Right atrium auricular region (tissue), 2 donors: ENCODE measurements around the gene GIGYF2. TPM values are rescaled to one million over a fixed set of nuclear protein-coding genes. Genes with fewer than 3 reads are reported as not detected.

Experiments
- DNase-seq: peaks from one replicate; pipeline ENCODE4 v3.0.0-alpha.2; 2019; ENCODE audit warnings: low spot score
- H3K27ac ChIP-seq, 2 donors: fragments of 200-600 bp; sonication (generic); 1 replicate in 1 of 2; 2 replicates in 1 of 2; pipeline ENCODE4 v1.5.1; 2016 to 2019
- H3K27me3 ChIP-seq, 2 donors: fragments of 200-600 bp; sonication (generic); one replicate each; pipeline versions ENCODE4 v1.5.1 to v1.6.0; 2017 to 2019
- H3K36me3 ChIP-seq: fragments of 200-600 bp; sonication (generic); one replicate; pipeline ENCODE4 v1.5.1; 2016
- H3K4me1 ChIP-seq, 2 donors: fragments of 200-600 bp; sonication (generic); one replicate each; pipeline versions ENCODE4 v1.5.1 to v1.6.0; 2017 to 2019
- H3K4me3 ChIP-seq, 2 donors: fragments of 200-600 bp; sonication (generic); 1 replicate in 1 of 2; 2 replicates in 1 of 2; pipeline ENCODE4 v1.5.1; 2017 to 2019; ENCODE audit warnings: mild to moderate bottlenecking in 1 of 2, moderate library complexity in 1 of 2
- H3K9me3 ChIP-seq, 2 donors: fragments of 200-600 bp; sonication (generic); one replicate each; pipeline ENCODE4 v1.5.1; 2019
- CTCF ChIP-seq, 2 donors: fragments of 200-600 bp; sonication (generic); IDR thresholded peaks; one replicate each; pipeline ENCODE4 v1.5.1; 2019; ENCODE audit warnings: antibody characterized with exemption in 2 of 2
- total RNA-seq, 2 donors: library from RNA; depleted of rRNA; stranded (reverse); fragments of >200 nt; gene quantifications; one replicate each; pipeline ENCODE4 v1.1.0, GENCODE V29; 2016

Gene GIGYF2
- total RNA-seq, 2 donors from 2014 or later, result 48.4 to 57.1 TPM

DNA sequence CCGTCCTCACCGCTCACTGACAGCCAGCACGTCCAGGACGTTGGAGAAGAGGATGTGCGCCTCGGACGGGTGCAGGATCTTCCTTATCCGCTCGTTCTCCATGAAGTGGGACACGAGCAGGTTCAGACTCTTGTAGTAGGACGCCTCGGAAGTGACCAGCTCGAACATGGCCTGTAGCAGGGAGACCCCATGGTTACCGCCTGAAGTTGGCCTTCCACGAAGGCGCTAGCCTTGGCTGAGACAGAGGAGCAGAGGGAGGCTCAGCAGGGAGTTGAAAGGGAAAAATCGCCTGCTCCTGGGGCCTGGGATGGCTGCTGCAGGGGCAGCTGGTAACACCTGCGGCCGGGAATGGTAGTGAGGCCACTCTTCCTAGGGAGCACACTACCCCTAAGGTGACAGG, 197.6 kb downstream of the GIGYF2 start:
- H3K27ac ChIP-seq, result no peak overlapping the region
- H3K27me3 ChIP-seq, result no peaks in the 10 kb centered on the region
- no peaks in the 10 kb centered on the region for H3K36me3 ChIP-seq
- no peak overlapping the region for H3K4me3 ChIP-seq
- no peak for TF ChIP-seq CTCF (IDR thresholded peaks at IDR 0.05)
- H3K4me1 ChIP-seq, result peaks cover 0 to 6% of the 10 kb centered on the region in 2 donors
- no peak for DNase-seq
- no peaks in the 10 kb centered on the region for H3K9me3 ChIP-seq

DNA sequence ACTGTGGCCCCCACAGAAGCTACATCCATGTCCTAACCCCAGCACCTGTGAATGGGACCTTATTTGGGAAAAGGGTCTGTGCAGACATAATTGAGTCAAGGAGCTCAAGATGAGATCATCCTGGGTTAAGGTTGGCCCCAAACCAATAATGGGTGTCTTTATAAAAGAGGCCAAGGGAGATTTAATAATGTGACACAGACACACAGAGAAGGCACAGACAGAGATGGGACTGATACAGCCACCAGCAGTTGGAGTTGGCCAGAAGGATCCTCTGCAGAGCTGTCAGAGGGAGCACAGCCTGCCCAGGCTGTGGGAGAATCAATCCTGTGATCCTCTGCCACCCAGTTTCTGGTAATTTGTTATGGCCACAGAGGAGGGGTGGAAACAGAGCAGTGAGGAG, 199.0 kb downstream of the GIGYF2 start:
- no peak for TF ChIP-seq CTCF (IDR thresholded peaks at IDR 0.05)
- Histone ChIP-seq H3K27me3 (no peaks in the 10 kb centered on the region), H3K27ac (no peak overlapping the region)

DNA sequence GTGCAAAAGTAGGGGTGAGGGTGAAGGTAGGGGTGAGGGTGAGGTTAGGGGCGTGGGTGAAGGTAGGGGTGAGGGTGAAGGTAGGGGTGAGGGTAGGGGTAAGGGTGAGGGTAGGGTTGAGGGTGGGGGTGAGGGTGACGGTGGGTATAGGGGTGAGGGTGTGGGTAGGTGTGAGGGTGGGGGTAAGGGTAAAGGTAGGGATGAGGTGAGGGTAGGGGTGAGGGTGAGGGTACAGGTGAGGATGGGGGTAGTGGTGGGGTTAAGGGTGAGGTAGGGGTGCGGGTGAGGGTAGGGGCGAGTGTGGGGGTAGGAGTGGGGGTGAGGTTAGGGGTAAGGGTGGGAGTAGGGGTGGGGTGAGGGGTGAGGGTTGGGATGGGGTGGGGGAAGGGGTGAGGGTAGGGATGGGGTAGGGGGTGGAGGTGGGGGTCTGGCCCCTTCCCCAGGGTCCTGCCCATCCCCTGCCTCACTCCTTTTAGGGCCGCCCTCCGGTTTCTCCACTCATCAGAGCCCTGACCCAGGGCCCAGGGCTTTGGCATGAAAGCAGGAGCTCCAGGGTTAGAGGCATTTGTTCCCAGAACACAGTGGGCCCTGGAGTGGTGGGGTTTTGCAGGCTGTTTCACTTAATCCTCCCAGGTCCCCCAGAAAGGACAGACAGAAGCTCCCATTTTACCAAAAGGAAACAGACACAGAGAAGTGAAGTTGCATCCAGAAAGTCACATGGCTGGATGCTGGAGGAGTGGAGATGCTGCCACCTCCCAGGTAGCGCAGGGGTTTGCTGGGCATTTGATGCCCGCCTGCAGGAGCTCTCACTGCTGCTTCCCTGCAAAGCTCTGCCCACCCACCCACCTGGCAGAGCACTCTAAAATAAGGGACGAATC, 199.8 kb downstream of the GIGYF2 start:
- Histone ChIP-seq H3K27ac (no peak overlapping the region), H3K9me3 (no peaks in the 10 kb centered on the region), H3K4me3 (no peak overlapping the region), H3K27me3 (no peaks in the 10 kb centered on the region), H3K36me3 (no peaks in the 10 kb centered on the region), H3K4me1 (no peaks in the 10 kb centered on the region)
- no peak for DNase-seq
- no peak for TF ChIP-seq CTCF (IDR thresholded peaks at IDR 0.05)

More for the DNA sequence above, 199.0 kb downstream of the GIGYF2 start:
- Histone ChIP-seq H3K9me3 (no peaks in the 10 kb centered on the region), H3K4me1 (peaks cover 0 to 4% of the 10 kb centered on the region in 2 donors), H3K36me3 (no peaks in the 10 kb centered on the region), H3K4me3 (no peak overlapping the region)
- DNase-seq, result no peak

DNA sequence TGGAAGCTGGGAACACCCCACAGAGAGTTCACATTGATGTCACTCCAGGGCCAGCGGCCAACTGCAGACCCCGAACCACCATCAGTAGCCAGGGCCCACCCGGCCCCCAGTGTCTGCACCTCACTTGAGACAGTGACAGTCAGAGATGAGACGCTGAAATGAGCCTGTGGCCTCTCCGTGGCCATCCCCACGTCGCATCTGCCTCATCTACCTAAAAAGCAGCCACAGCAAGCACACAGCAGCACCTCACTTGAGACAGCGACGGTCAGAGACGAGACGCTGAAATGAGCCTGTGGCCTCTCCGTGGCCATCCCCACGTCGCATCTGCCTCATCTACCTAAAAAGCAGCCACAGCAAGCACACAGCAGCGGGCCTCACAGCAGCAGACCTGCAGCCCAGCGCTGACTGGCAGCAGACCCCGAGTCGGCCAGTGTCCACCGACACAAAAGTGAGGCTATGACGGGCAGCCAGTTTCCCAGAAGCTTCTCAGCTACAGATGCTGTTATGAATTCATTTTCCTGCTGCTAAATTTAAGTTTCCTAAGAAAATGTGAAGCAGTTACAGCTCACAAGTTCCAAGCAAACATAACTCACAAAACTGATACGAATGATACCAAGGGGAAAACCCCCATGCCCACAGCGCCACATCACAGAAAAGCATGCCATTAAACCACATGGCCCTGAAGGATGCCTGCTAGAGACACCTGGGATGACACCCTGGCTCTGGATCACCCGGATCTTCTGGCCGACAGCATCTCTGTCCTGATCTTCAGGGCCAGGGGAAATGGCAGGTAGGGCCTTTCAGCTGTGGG, 200.7 kb downstream of the GIGYF2 start:
- TF ChIP-seq CTCF (IDR thresholded peaks at IDR 0.05), result no peak
- DNase-seq, result no peak
- no peaks in the 10 kb centered on the region for H3K27me3 ChIP-seq
- no peaks in the 10 kb centered on the region for H3K9me3 ChIP-seq
- H3K36me3 ChIP-seq, result no peaks in the 10 kb centered on the region
- no peak overlapping the region for H3K4me3 ChIP-seq
- no peak overlapping the region for H3K27ac ChIP-seq
- no peaks in the 10 kb centered on the region for H3K4me1 ChIP-seq

GRCh38 chr2:232898592-232899543, 201.7 kb downstream of the GIGYF2 start:
- no peak for TF ChIP-seq CTCF (IDR thresholded peaks at IDR 0.05)
- Histone ChIP-seq H3K4me3 (no peak overlapping the region), H3K4me1 (no peaks in the 10 kb centered on the region), H3K9me3 (no peaks in the 10 kb centered on the region), H3K27me3 (no peaks in the 10 kb centered on the region), H3K27ac (no peak overlapping the region), H3K36me3 (no peaks in the 10 kb centered on the region)
- DNase-seq, result no peak
